NCI-H2196 treated with DMSO at 0.1 percent for 48 hours (cell line): ENCODE results near the gene BEND7.
"Not testable (repeated sequence)": the region's sequence is repeated elsewhere in the genome, so short reads cannot be mapped to it uniquely, and the experiment has no call there.

Experiments used
- DNase-seq: peaks from one replicate; lab custom pipeline; 2025; ENCODE audit not compliant: unreplicated experiment; lab: John Stamatoyannopoulos, UW

Gene BEND7

GRCh38 chr10:13528875-13529713, at the start of gene BEND7:
Gene BEND7, minus strand, starts transcription at chr10:13529014. Its CDS starts 481 bp downstream, at chr10:13528533.
- no peak for DNase-seq

GRCh38 chr10:13573960-13574359, 45.1 kb upstream of the BEND7 start:
- no peak for DNase-seq

- no peak for DNase-seq
Measured at GRCh38 chr10:13571541-13571940, 42.7 kb upstream of the BEND7 start.

GRCh38 chr10:13567030-13567429, 38.2 kb upstream of the BEND7 start:
- no peak for DNase-seq

- DNase-seq = no peak
Measured at GRCh38 chr10:13564576-13564975, 35.8 kb upstream of the BEND7 start.

- DNase-seq = no peak
Measured at GRCh38 chr10:13563481-13564445, 34.9 kb upstream of the BEND7 start.

- no peak for DNase-seq
Measured at GRCh38 chr10:13560597-13560996, 31.8 kb upstream of the BEND7 start.

- DNase-seq = no peak
Measured at GRCh38 chr10:13559124-13559700, 30.4 kb upstream of the BEND7 start.

GRCh38 chr10:13555884-13556510, 27.2 kb upstream of the BEND7 start:
- peak; percentile 36 for DNase-seq

GRCh38 chr10:13550802-13551201, 22.0 kb upstream of the BEND7 start:
- DNase-seq = no peak

GRCh38 chr10:13542533-13542932, 13.7 kb upstream of the BEND7 start:
- DNase-seq = no peak

GRCh38 chr10:13537985-13538384, 9.2 kb upstream of the BEND7 start:
- not testable (repeated sequence) for DNase-seq

- DNase-seq = no peak
Measured at GRCh38 chr10:13536674-13537366, 8.0 kb upstream of the BEND7 start.

GRCh38 chr10:13535346-13535745, 6.5 kb upstream of the BEND7 start:
- DNase-seq = no peak

GRCh38 chr10:13529714-13529973, 830 bp upstream of the BEND7 start:
- DNase-seq = no peak

- DNase-seq = no peak
Measured at GRCh38 chr10:13528123-13528874, 515 bp downstream of the BEND7 start.

GRCh38 chr10:13527864-13528122, 1.0 kb downstream of the BEND7 start:
- DNase-seq = no peak

- no peak for DNase-seq
Measured at GRCh38 chr10:13526948-13527863, 1.6 kb downstream of the BEND7 start.

- DNase-seq = no peak
Measured at GRCh38 chr10:13525663-13526062, 3.2 kb downstream of the BEND7 start.
